ENCODE measurements around the gene ZPR1. TPM values are rescaled to one million over a fixed set of nuclear protein-coding genes. Genes with fewer than 3 reads are reported as not detected.

Gene ZPR1
- total and polyA plus RNA-seq, 8 donors: 30.5 to 59.6 (median 47.5) TPM

- Histone ChIP-seq H3K4me1 (peaks cover 0 to 6% of the 10 kb centered on the region in 2 donors), H3K36me3 (no peaks in the 10 kb centered on the region), H3K27ac (no peak overlapping the region), H3K4me3 (no peak overlapping the region), H3K9me3 (no peaks in the 10 kb centered on the region), H3K27me3 (peaks cover 0 to 25% of the 10 kb centered on the region in 2 donors)
- intact Hi-C loops (cut with DNase I): no loop called here
- ATAC-seq: no peak
- DNase-seq: peak in 1 of 4 donors; percentile 12
- no peak for TF ChIP-seq CTCF (IDR thresholded peaks at IDR 0.05)
Measured at GRCh38 chr11:116733043-116733755, 54.6 kb downstream of the ZPR1 start.

- Histone ChIP-seq H3K4me1 (peaks cover 0 to 6% of the 10 kb centered on the region in 2 donors), H3K27ac (no peak overlapping the region), H3K27me3 (peaks cover 0 to 25% of the 10 kb centered on the region in 2 donors), H3K4me3 (no peak overlapping the region), H3K9me3 (no peaks in the 10 kb centered on the region), H3K36me3 (no peaks in the 10 kb centered on the region)
- intact Hi-C loops (cut with DNase I): no loop called here
- peak; percentile 81 to 88 for TF ChIP-seq CTCF (IDR thresholded peaks at IDR 0.05)
- ATAC-seq (peak; percentile 94), DNase-seq (peak; percentile 24 to 83 (median 54))
Measured at GRCh38 chr11:116732271-116733042, 55.4 kb downstream of the ZPR1 start.

- H3K9me3 ChIP-seq: no peaks in the 10 kb centered on the region
- H3K27ac ChIP-seq: no peak overlapping the region
- peak in 1 of 4 donors; percentile 10 for DNase-seq
- H3K4me3 ChIP-seq: no peak overlapping the region
- intact Hi-C loops (cut with DNase I): no loop called here
- ATAC-seq: no peak
- no peaks in the 10 kb centered on the region for H3K36me3 ChIP-seq
- no peak for TF ChIP-seq CTCF (IDR thresholded peaks at IDR 0.05)
- H3K27me3 ChIP-seq: peaks cover 0 to 25% of the 10 kb centered on the region in 2 donors
- peaks cover 0 to 6% of the 10 kb centered on the region in 2 donors for H3K4me1 ChIP-seq
Measured at GRCh38 chr11:116731821-116732220, 56.0 kb downstream of the ZPR1 start.

GRCh38 chr11:116731097-116731761 is 56.6 kb downstream of the ZPR1 start:
- H3K27ac ChIP-seq: no peak overlapping the region
- H3K9me3 ChIP-seq: no peaks in the 10 kb centered on the region
- no peak for ATAC-seq
- intact Hi-C loops (cut with DNase I): no loop called here
- TF ChIP-seq CTCF (IDR thresholded peaks at IDR 0.05): no peak
- H3K4me3 ChIP-seq: no peak overlapping the region
- peaks cover 0 to 29% of the 10 kb centered on the region in 2 donors for H3K27me3 ChIP-seq
- H3K4me1 ChIP-seq: peaks cover 0 to 6% of the 10 kb centered on the region in 2 donors
- H3K36me3 ChIP-seq: no peaks in the 10 kb centered on the region
- DNase-seq: peak in 2 of 4 donors; percentile 22

- intact Hi-C loops (cut with DNase I): no loop called here
- DNase-seq: peak in 2 of 4 donors; percentile 25 to 34
- no peak overlapping the region for H3K4me3 ChIP-seq
- no peaks in the 10 kb centered on the region for H3K9me3 ChIP-seq
- H3K4me1 ChIP-seq: peaks cover 0 to 6% of the 10 kb centered on the region in 2 donors
- peaks cover 0 to 35% of the 10 kb centered on the region in 2 donors for H3K27me3 ChIP-seq
- no peak for ATAC-seq
- no peak for TF ChIP-seq CTCF (IDR thresholded peaks at IDR 0.05)
- H3K27ac ChIP-seq: no peak overlapping the region
- H3K36me3 ChIP-seq: no peaks in the 10 kb centered on the region
Measured at GRCh38 chr11:116730601-116731000, 57.2 kb downstream of the ZPR1 start.
